ENCODE measurements around the gene ASIC4. TPM values are rescaled to one million over a fixed set of nuclear protein-coding genes. Genes with fewer than 3 reads are reported as not detected.

The ASIC4 gene
- total and polyA plus RNA-seq, 9 of the 15 experiments (the other 6 are each of a cell fraction or from before 2014, with no cell fraction given): 0.07 to 19.2 (median 4.8) TPM

- TF ChIP-seq RBM39 (optimal IDR thresholded peaks at IDR 0.05; ENCODE audit: low read depth, low read length) (no peak), CTCF (IDR thresholded peaks at IDR 0.05 in 2 of 3, conservative IDR thresholded peaks at IDR 0.05 in 1 of 3; ENCODE audit: insufficient read depth in 2 of 3, low read depth in 1 of 3, low read length in 3 of 3) (no peak), RERE (CRISPR knock-in tag; IDR thresholded peaks at IDR 0.05; ENCODE audit: borderline replicate concordance) (no peak), ZNF431 (CRISPR knock-in tag; IDR thresholded peaks at IDR 0.05) (no peak), XRCC3 (IDR thresholded peaks at IDR 0.05) (no peak), ADNP (tag; IDR thresholded peaks at IDR 0.05) (no peak), ARID1B (IDR thresholded peaks at IDR 0.05) (no peak), MCM2 (IDR thresholded peaks at IDR 0.05; ENCODE audit: low read depth) (no peak), HINFP (tag; conservative IDR thresholded peaks at IDR 0.05; ENCODE audit: low read depth) (no peak), STAT6 (CRISPR knock-in tag; IDR thresholded peaks at IDR 0.05) (no peak), ETV1 (tag; conservative IDR thresholded peaks at IDR 0.05; ENCODE audit: low read depth) (peak; percentile 91), SRSF3 (IDR thresholded peaks at IDR 0.05; ENCODE audit: insufficient read depth, low read length) (no peak), IRF1 (CRISPR knock-in tag; IDR thresholded peaks at IDR 0.05; ENCODE audit: borderline replicate concordance) (no peak), LEF1 (IDR thresholded peaks at IDR 0.05) (no peak)
Observed at GRCh38 chr2:219543596-219544358, 29.5 kb downstream of the ASIC4 start, which contains the start of the genes CHPF and TMEM198 (continued).

Measured in K562 (cell line).